Mucosa of descending colon (tissue), 3 donors: ENCODE measurements around the gene NUTM1. TPM values are rescaled to one million over a fixed set of nuclear protein-coding genes. Genes with fewer than 3 reads are reported as not detected.
"Not testable (repeated sequence)": the region's sequence is repeated elsewhere in the genome, so short reads cannot be mapped to it uniquely, and the experiment has no call there.

Source experiments
- ATAC-seq: fragments of 200-7000 bp; cut with Tn5 transposase; one replicate; pipeline ENCODE4 v1.9.1; 2020; ENCODE audit warnings: mild to moderate bottlenecking, moderate library complexity
- DNase-seq, 3 donors: peaks; one replicate each; pipeline ENCODE4 v3.0.0-alpha.2; 2020
- H3K36me3 ChIP-seq: fragments of 200-600 bp; one replicate; pipeline ENCODE4 v1.8.0; 2021; ENCODE audit warnings: low read depth, mild to moderate bottlenecking
- H3K4me1 ChIP-seq: fragments of 200-600 bp; one replicate; pipeline ENCODE4 v1.8.0; 2021; ENCODE audit warnings: low read depth, mild to moderate bottlenecking
- H3K4me3 ChIP-seq: fragments of 200-600 bp; one replicate; pipeline ENCODE4 v1.8.0; 2021; ENCODE audit warnings: mild to moderate bottlenecking
- H3K9me3 ChIP-seq: fragments of 200-600 bp; one replicate; pipeline ENCODE4 v1.8.0; 2021; ENCODE audit warnings: mild to moderate bottlenecking
- CTCF ChIP-seq: fragments of 200-600 bp; IDR thresholded peaks from one replicate; pipeline ENCODE4 v1.8.0; 2022; ENCODE audit warnings: antibody characterized with exemption, mild to moderate bottlenecking
- intact Hi-C, 2 donors: fragments of 100-400 bp; cut with DNase I in 1 of 2; cut with micrococcal nuclease in 1 of 2; formaldehyde crosslinking; loops; one replicate each; pipeline versions ENCODE4 v1.11.0 to v1.11.1; 2022; cut with DNase I, micrococcal nuclease
- microRNA-seq: library from miRNA; unstranded; fragments of <30 nt; microRNA quantifications from one replicate; pipeline ENCODE4, GENCODE V29; 2019
- total RNA-seq, 3 donors: library from RNA; stranded (reverse); fragmentation: NEBNext Ultra II Directional in 2 of 3; extraction: Animal tissue kit (Norgen Biotek cat#: 25700) in 2 of 3; gene quantifications; one replicate each; pipeline versions ENCODE4 v1.2.1 to v1.2.4, GENCODE V29; 2021 to 2023
- donor health status: DM: no; HTN: no; CAD: no; lungs with moderate emphysema.
- donor health status: DM: no; HTN: no; CAD: no.
- donor health status: DM: no; HTN: yes; CAD: no.

Gene NUTM1
- total RNA-seq, 3 donors from 2014 or later: not detected

- no peaks in the 10 kb centered on the region for H3K9me3 ChIP-seq
- ATAC-seq (no peak), DNase-seq (no peak)
- intact Hi-C loops: no loop called here
- H3K4me3 ChIP-seq: no peak overlapping the region
- H3K4me1 ChIP-seq: no peaks in the 10 kb centered on the region
- no peak for TF ChIP-seq CTCF
- H3K36me3 ChIP-seq: no peaks in the 10 kb centered on the region
Measured at GRCh38 chr15:34376856-34377255, 33.7 kb downstream of the NUTM1 start.

DNA sequence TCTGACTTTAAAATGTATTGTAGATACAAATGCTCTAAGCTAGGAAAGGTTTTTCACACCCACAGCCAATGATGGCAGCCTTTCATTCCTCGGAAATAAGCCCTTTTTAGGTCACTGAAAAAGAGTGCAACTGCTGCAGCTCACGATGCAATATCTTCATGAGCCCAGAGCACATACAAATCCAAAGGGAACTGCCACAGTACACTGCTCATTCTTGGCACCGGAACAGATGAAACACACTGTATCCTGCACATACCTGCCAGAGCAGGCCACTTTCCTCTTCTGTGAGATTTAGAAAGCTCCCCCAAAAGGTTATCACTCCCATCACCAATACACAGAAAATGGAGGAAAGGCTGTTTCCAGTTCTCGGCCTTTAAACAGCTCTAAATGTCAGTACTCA, 37.4 kb downstream of the NUTM1 start:
- H3K4me1 ChIP-seq, H3K9me3 ChIP-seq, DNase-seq, intact Hi-C loops, ATAC-seq, H3K4me3 ChIP-seq, H3K36me3 ChIP-seq: not testable (repeated sequence)

DNA sequence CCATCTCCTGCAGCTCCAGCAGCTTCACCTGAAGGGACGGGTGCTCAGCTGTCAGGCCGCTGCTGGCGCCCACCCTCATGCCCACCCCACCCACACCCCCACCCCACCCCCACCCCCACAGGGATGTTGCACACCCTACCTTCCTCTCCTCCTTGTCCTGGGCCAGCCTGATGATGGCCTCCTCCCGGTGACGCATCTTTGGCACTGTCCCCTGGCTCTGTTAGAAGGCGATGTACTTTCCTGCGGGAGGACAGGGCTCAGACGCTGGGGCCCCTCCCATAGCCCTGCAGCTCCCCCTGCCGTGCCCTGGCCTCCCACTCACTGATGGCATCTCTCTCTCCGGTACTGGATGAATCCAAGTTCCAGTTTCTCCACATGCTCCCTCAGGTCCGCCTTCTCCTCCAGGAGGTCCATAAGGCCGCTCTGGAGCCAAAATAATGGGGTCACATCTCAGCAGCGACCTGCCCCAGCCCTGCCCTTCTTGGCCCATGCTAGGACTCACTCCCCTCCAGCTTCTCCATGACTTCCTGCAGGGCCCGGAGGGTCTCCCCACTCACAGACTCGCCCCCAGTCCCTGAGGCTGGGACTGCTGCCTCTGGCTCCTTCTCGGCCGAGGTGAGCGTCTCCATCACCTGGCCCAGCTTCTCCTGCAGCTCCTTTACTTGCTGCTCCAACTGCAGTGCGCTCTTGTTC, 38.9 kb downstream of the NUTM1 start:
- DNase-seq, ATAC-seq, H3K36me3 ChIP-seq, H3K4me3 ChIP-seq, intact Hi-C loops, H3K9me3 ChIP-seq, H3K4me1 ChIP-seq: not testable (repeated sequence)

DNA sequence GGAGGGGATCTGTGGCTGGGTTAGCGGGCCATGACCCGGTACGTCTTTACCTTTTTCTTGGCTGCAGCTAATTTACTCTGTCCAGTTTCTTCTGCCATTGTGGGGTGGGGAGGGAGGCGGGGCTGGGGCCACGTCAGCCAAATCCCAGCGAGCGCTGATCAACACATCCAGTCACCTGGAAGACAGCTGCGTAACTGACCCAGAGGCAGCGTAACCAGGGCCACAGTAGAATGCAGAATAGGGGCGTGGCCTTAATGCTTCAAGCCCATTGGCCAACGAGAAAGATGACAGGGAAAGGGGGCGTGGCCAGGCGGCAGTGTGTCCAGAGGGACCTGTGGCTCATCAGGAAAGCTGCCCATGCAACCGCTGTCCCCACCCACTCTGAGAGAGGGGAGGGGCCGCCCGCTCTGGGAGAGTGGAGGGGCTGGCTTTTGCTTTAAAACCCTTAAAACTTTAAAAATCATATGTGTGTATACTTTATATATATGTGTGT, 46.5 kb downstream of the NUTM1 start:
- H3K4me1 ChIP-seq, intact Hi-C loops, H3K4me3 ChIP-seq, H3K9me3 ChIP-seq, DNase-seq, H3K36me3 ChIP-seq, ATAC-seq: not testable (repeated sequence)

DNA sequence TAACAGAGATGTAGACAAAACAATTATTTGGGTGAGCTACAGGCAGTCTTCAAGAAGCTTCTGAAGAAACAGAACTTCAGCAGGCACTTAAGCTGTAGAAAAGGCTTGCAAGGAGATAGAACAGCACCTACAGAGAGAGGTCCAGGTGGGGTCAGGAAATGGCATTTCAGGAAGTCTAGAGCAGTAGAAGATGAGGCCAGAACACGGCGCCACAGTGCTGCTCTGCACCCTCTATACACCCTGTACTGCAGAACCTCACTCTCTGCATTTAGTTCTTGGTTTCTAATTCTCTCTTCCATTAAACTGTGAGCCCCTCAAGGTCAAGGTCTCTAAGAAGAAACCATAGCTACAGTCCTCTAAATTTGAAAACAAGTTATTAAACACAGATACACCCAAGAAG, 49.9 kb downstream of the NUTM1 start:
- H3K9me3 ChIP-seq, H3K36me3 ChIP-seq, intact Hi-C loops, DNase-seq, ATAC-seq, H3K4me1 ChIP-seq, H3K4me3 ChIP-seq: not testable (repeated sequence)

- H3K4me3 ChIP-seq, ATAC-seq, intact Hi-C loops, H3K9me3 ChIP-seq, H3K4me1 ChIP-seq, H3K36me3 ChIP-seq, DNase-seq: not testable (repeated sequence)
Measured at GRCh38 chr15:34397637-34398259, 54.6 kb downstream of the NUTM1 start.

DNA sequence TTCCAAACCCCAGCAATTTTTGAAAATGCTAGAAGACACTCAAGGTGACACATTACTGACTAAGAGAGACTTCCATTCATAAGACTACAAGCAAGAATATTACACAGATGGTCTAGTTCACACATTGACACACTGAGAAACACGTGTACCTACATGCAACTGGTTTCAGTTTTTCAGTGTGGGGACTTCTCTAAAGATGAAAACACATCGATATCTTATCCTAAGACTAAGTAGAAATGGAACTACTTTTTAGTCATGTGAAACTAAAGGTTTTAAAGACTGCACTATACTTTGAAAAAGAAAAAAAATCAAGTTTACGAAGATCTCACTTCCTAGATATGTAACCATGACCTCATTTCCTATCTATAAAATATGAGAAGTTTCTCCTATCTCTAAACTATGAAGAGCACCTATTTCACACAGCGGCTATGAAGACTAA, 60.1 kb downstream of the NUTM1 start:
- intact Hi-C loops, H3K36me3 ChIP-seq, H3K9me3 ChIP-seq, H3K4me1 ChIP-seq, ATAC-seq, H3K4me3 ChIP-seq, DNase-seq: not testable (repeated sequence)

DNA sequence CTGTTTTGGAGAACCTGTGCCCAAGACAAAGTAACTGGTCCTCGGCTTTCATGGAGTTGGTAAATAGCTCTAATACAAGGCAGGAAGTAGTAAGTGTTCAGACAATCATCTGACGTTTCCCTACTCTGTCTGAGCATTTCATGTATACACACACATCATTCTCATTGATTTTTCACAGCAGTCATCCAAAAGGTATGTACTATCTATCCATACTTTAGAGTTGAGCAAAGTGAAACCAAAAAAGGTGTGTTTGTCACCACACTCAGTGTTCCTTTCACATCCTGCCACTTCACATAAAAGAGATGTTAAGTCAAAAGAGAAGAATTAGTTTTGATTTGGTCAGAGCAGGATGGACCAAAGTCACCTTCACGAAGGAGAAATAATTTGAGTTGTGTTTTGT, 60.8 kb downstream of the NUTM1 start:
- H3K4me3 ChIP-seq, ATAC-seq, H3K36me3 ChIP-seq, H3K9me3 ChIP-seq, DNase-seq, H3K4me1 ChIP-seq, intact Hi-C loops: not testable (repeated sequence)

Small RNAs within 50 kb of the gene (microRNA-seq; reads per million reads assigned to microRNA genes)
- gene MIR1233-1: not detected

Other genes with a start within 250 kb of the NUTM1 start
- gene EMC7, start 241.5 kb upstream of the NUTM1 start, total RNA-seq: 10 to 100 TPM; 56.2 to 70.2 (median 59.6) TPM
- 1 to 10 TPM; 1.4 to 2.0 (median 1.7) TPM for gene PGBD4, start 241.2 kb upstream of the NUTM1 start, total RNA-seq
- gene KATNBL1, start 133.2 kb upstream of the NUTM1 start, total RNA-seq: 10 to 100 TPM; 42.8 to 52.6 (median 46.2) TPM
- 10 to 100 TPM; 71.3 to 79.1 (median 78.3) TPM for gene EMC4, start 118.3 kb upstream of the NUTM1 start, total RNA-seq
- 10 to 100 TPM; 17.7 to 26.2 (median 23.2) TPM for gene SLC12A6, start 5.5 kb upstream of the NUTM1 start, total RNA-seq
- 100 to 1,000 TPM in 2 of 3 donors, 10 to 100 TPM in 1; 90.6 to 129 (median 115) TPM for gene NOP10, start 179 bp upstream of the NUTM1 start, total RNA-seq
- 100 to 1,000 TPM; 144 to 236 (median 154) TPM for gene LPCAT4, start 23.9 kb downstream of the NUTM1 start, total RNA-seq
- 10 to 100 TPM; 37.6 to 60.0 (median 46.4) TPM for gene GOLGA8A, start 94.5 kb downstream of the NUTM1 start, total RNA-seq
- 10 to 100 TPM; 17.2 to 75.3 (median 22.7) TPM for gene GOLGA8B, start 240.3 kb downstream of the NUTM1 start, total RNA-seq